Tibial nerve (tissue), 4 donors: Measurements from ENCODE around the gene SLC66A1.

Experiments used
- EP300 ChIP-seq, 2 donors: sonication (generic); formaldehyde crosslinking; IDR thresholded peaks; one replicate each; pipeline ENCODE4 v1.6.1; 2017; ENCODE audit warnings: antibody characterized with exemption in 2 of 2, mild to moderate bottlenecking in 1 of 2
- POLR2A ChIP-seq, 2 donors: fragments of 450-650 bp; IDR thresholded peaks; one replicate each; pipeline ENCODE4 v1.6.1; 2017; ENCODE audit warnings: antibody characterized with exemption in 2 of 2, mild to moderate bottlenecking in 2 of 2, moderate library complexity in 2 of 2
- TF ChIP-seq, protein P1 (sequence below), 5 experiments: fragments of 200-600 bp in 3 of 5; fragments of 450-650 bp in 2 of 5; sonication (generic) in 3 of 5; IDR thresholded peaks; one replicate each; pipeline ENCODE4 v1.5.1; 2016 to 2019; ENCODE audit warnings: antibody characterized with exemption in 5 of 5, mild to moderate bottlenecking in 3 of 5, moderate library complexity in 2 of 5

DNA sequence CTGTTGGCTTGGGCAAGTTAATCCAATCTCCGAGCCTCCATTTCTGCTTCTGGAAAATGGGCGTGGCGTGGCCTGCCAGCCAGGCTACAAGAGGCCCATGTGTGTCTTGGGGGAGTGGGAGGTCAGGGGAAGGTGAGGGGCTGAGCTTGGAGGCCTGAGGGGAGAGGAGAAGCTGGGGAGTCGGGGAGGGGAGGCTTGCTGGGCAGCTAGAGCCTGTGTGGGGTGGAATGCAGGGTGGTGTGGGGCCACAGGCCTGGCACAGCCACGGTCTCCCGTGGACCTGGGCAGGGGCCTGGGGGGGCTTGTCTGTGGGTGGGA lies 14.6 kb downstream of the SLC66A1 start:
- TF ChIP-seq POLR2A (IDR thresholded peaks at IDR 0.05), result no peak
- TF ChIP-seq, protein P1, sequence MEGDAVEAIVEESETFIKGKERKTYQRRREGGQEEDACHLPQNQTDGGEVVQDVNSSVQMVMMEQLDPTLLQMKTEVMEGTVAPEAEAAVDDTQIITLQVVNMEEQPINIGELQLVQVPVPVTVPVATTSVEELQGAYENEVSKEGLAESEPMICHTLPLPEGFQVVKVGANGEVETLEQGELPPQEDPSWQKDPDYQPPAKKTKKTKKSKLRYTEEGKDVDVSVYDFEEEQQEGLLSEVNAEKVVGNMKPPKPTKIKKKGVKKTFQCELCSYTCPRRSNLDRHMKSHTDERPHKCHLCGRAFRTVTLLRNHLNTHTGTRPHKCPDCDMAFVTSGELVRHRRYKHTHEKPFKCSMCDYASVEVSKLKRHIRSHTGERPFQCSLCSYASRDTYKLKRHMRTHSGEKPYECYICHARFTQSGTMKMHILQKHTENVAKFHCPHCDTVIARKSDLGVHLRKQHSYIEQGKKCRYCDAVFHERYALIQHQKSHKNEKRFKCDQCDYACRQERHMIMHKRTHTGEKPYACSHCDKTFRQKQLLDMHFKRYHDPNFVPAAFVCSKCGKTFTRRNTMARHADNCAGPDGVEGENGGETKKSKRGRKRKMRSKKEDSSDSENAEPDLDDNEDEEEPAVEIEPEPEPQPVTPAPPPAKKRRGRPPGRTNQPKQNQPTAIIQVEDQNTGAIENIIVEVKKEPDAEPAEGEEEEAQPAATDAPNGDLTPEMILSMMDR (IDR thresholded peaks at IDR 0.05), result no peak
- TF ChIP-seq EP300 (IDR thresholded peaks at IDR 0.05), result no peak
